ENCODE results near the gene PRR5L.

DNA sequence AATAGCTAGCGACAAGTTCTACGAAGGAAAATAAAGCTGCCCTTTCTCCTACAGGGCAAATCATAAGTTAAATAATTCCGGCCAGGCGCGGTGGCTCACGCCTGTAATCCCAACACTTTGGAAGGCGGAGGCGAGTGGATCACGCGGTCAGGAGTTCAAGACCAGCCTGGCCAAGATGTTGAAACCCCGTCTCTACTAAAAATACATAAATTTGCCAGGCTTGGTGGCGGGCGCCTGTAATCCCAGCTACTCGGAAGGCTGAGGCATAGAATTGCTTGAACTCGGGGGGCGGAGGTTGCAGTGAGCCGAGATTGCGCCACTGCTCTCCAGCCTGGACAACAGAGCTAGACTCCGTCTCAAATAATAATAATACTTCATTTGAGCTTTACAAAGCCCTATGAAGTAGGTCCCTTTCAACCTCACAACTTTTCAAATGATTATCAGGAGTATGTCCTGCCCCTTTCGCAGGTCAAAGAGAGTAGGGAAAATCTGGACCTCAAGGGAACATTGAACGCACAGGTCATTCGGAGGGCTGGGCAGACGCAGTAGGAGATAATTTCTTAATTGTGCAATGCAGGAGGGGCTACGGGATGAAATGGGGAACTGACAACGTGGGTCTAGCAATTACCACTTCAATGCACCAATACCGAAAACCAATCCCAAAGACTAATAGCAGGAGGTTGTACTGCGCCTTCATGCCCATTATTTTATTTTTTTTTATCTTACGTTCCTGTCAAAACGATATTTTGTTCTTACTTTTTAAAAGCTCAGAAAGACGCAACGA lies 7.5 kb upstream of the PRR5L start:
- TF ChIP-seq, protein P1, sequence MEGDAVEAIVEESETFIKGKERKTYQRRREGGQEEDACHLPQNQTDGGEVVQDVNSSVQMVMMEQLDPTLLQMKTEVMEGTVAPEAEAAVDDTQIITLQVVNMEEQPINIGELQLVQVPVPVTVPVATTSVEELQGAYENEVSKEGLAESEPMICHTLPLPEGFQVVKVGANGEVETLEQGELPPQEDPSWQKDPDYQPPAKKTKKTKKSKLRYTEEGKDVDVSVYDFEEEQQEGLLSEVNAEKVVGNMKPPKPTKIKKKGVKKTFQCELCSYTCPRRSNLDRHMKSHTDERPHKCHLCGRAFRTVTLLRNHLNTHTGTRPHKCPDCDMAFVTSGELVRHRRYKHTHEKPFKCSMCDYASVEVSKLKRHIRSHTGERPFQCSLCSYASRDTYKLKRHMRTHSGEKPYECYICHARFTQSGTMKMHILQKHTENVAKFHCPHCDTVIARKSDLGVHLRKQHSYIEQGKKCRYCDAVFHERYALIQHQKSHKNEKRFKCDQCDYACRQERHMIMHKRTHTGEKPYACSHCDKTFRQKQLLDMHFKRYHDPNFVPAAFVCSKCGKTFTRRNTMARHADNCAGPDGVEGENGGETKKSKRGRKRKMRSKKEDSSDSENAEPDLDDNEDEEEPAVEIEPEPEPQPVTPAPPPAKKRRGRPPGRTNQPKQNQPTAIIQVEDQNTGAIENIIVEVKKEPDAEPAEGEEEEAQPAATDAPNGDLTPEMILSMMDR (IDR thresholded peaks at IDR 0.05), result no peak
- no peak for TF ChIP-seq EZH2 (IDR thresholded peaks at IDR 0.05)

Measured in neural progenitor cell (in vitro differentiated cells).